Measurements from ENCODE around the gene AIF1L. TPM values are rescaled to one million over a fixed set of nuclear protein-coding genes. Genes with fewer than 3 reads are reported as not detected.

AIF1L gene
- total RNA-seq, 1 donor from 2014 or later, result 122 TPM

- DNase-seq (ENCODE audit: low read depth, low spot score), result no peak
- Mint-ChIP-seq H3K4me1 (peaks cover 25% of the 10 kb centered on the region), H3K9me3 (no peaks in the 10 kb centered on the region), H3K4me3 (peak overlapping the region; percentile 78), H3K27ac (ENCODE audit: unreplicated experiment) (no peak overlapping the region), H3K27me3 (ENCODE audit: low read depth) (peaks cover 9% of the 10 kb centered on the region), H3K36me3 (ENCODE audit: low read depth) (no peaks in the 10 kb centered on the region)
- TF ChIP-seq, protein P1, sequence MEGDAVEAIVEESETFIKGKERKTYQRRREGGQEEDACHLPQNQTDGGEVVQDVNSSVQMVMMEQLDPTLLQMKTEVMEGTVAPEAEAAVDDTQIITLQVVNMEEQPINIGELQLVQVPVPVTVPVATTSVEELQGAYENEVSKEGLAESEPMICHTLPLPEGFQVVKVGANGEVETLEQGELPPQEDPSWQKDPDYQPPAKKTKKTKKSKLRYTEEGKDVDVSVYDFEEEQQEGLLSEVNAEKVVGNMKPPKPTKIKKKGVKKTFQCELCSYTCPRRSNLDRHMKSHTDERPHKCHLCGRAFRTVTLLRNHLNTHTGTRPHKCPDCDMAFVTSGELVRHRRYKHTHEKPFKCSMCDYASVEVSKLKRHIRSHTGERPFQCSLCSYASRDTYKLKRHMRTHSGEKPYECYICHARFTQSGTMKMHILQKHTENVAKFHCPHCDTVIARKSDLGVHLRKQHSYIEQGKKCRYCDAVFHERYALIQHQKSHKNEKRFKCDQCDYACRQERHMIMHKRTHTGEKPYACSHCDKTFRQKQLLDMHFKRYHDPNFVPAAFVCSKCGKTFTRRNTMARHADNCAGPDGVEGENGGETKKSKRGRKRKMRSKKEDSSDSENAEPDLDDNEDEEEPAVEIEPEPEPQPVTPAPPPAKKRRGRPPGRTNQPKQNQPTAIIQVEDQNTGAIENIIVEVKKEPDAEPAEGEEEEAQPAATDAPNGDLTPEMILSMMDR (conservative IDR thresholded peaks at IDR 0.05), result no peak
These were observed 1.7 kb upstream of the AIF1L start for GRCh38 chr9:131094622-131095021.

- DNase-seq (ENCODE audit: low read depth, low spot score), result no peak
- H3K36me3 Mint-ChIP-seq (ENCODE audit: low read depth), result no peaks in the 10 kb centered on the region
- H3K27ac Mint-ChIP-seq (ENCODE audit: unreplicated experiment), result peak overlapping the region; percentile 68
- peaks cover 9% of the 10 kb centered on the region for H3K27me3 Mint-ChIP-seq (ENCODE audit: low read depth)
- peak overlapping the region; percentile 87 for H3K4me3 Mint-ChIP-seq
- TF ChIP-seq, protein P1 (conservative IDR thresholded peaks at IDR 0.05), result no peak
- no peaks in the 10 kb centered on the region for H3K9me3 Mint-ChIP-seq
- H3K4me1 Mint-ChIP-seq, result peaks cover 28% of the 10 kb centered on the region
These were observed 564 bp upstream of the AIF1L start for GRCh38 chr9:131095666-131096268.

GRCh38 chr9:131097126-131097947 lies 1.0 kb downstream of the AIF1L start:
- Mint-ChIP-seq H3K27ac (ENCODE audit: unreplicated experiment) (peak overlapping the region; percentile 43), H3K4me1 (peaks cover 28% of the 10 kb centered on the region), H3K27me3 (ENCODE audit: low read depth) (peaks cover 9% of the 10 kb centered on the region), H3K9me3 (no peaks in the 10 kb centered on the region), H3K36me3 (ENCODE audit: low read depth) (no peaks in the 10 kb centered on the region), H3K4me3 (peak overlapping the region; percentile 88)
- TF ChIP-seq, protein P1 (conservative IDR thresholded peaks at IDR 0.05), result no peak
- no peak for DNase-seq (ENCODE audit: low read depth, low spot score)

DNA sequence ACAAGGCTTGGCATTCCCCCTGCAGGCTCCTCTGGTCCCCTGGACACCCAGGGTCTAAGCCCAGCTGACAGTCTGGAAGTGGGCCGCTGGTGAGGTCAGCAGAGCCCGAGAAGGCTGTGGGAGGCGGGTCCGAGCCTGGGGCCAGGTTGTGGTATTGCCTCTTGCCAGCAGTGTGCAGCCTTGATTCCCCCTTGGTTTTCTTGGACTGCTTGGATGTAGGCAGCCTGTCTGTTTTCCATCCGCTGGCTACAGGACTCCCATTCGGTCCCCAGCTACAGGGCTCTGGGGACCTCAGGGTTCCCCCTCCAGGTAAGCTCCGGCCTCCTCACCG lies 1.6 kb downstream of the AIF1L start:
- peak overlapping the region; percentile 88 for H3K4me3 Mint-ChIP-seq
- no peak for DNase-seq (ENCODE audit: low read depth, low spot score)

GRCh38 chr9:131098391-131099101 lies 2.2 kb downstream of the AIF1L start:
- no peak for DNase-seq (ENCODE audit: low read depth, low spot score)
- H3K36me3 Mint-ChIP-seq (ENCODE audit: low read depth), result no peaks in the 10 kb centered on the region
- H3K9me3 Mint-ChIP-seq, result no peaks in the 10 kb centered on the region
- TF ChIP-seq, protein P1 (conservative IDR thresholded peaks at IDR 0.05), result no peak
- no peak overlapping the region for H3K27ac Mint-ChIP-seq (ENCODE audit: unreplicated experiment)
- peak overlapping the region; percentile 88 for H3K4me3 Mint-ChIP-seq
- H3K4me1 Mint-ChIP-seq, result peaks cover 31% of the 10 kb centered on the region
- H3K27me3 Mint-ChIP-seq (ENCODE audit: low read depth), result peaks cover 9% of the 10 kb centered on the region

More for the DNA sequence above, 1.6 kb downstream of the AIF1L start:
- Mint-ChIP-seq H3K9me3 (no peaks in the 10 kb centered on the region), H3K27me3 (ENCODE audit: low read depth) (peaks cover 9% of the 10 kb centered on the region), H3K4me1 (peaks cover 28% of the 10 kb centered on the region), H3K27ac (ENCODE audit: unreplicated experiment) (no peak overlapping the region), H3K36me3 (ENCODE audit: low read depth) (no peaks in the 10 kb centered on the region)
- TF ChIP-seq, protein P1 (conservative IDR thresholded peaks at IDR 0.05), result no peak
